Neural progenitor cell (in vitro differentiated cells): Measurements from ENCODE around the gene BMPER. TPM values are rescaled to one million over a fixed set of nuclear protein-coding genes. Genes with fewer than 3 reads are reported as not detected.
A peak's percentile ranks its signal among the peaks of the same experiment; 100 is the strongest.

ENCODE experiments used
- DNase-seq: peaks from one replicate; pipeline ENCODE4 v3.0.0-alpha.2; 2016; ENCODE audit warnings: low spot score
- H2AFZ ChIP-seq: fragments of 200-600 bp; sonication (generic); replicated peaks from 2 replicates; pipeline ENCODE4 v1.6.1; 2016; ENCODE audit warnings: antibody characterized with exemption
- H3F3A ChIP-seq: fragments of 200-600 bp; sonication (generic); 2 replicates; pipeline ENCODE4 v1.6.1; 2016; ENCODE audit warnings: antibody characterized with exemption, low read depth
- H3K27ac ChIP-seq: fragments of 200-600 bp; sonication (generic); 2 replicates; pipeline ENCODE4 v1.5.1; 2016; ENCODE audit warnings: mild to moderate bottlenecking
- H3K27me3 ChIP-seq: fragments of 200-600 bp; sonication (generic); 2 replicates; pipeline ENCODE4 v1.6.1; 2016; ENCODE audit warnings: mild to moderate bottlenecking, moderate library complexity
- H3K36me3 ChIP-seq: fragments of 200-600 bp; sonication (generic); 2 replicates; pipeline ENCODE4 v1.5.1; 2016
- H3K4me1 ChIP-seq: fragments of 200-600 bp; sonication (generic); 2 replicates; pipeline ENCODE4 v1.6.1; 2016; ENCODE audit warnings: mixed run types
- H3K4me2 ChIP-seq: fragments of 200-600 bp; sonication (generic); 2 replicates; pipeline ENCODE4 v1.6.1; 2016
- H3K4me3 ChIP-seq: fragments of 200-600 bp; sonication (generic); 2 replicates; pipeline ENCODE4 v1.5.1; 2016
- H3K79me2 ChIP-seq: fragments of 200-600 bp; sonication (generic); 2 replicates; pipeline ENCODE4 v1.6.1; 2016; ENCODE audit warnings: low read depth
- H3K9ac ChIP-seq: fragments of 200-600 bp; sonication (generic); 2 replicates; pipeline ENCODE4 v1.6.1; 2016
- H3K9me3 ChIP-seq: fragments of 200-600 bp; sonication (generic); 2 replicates; pipeline ENCODE4 v1.5.1; 2016; ENCODE audit warnings: low read depth
- H4K20me1 ChIP-seq: fragments of 200-600 bp; sonication (generic); 2 replicates; pipeline ENCODE4 v1.6.1; 2016; ENCODE audit warnings: low read depth
- H3K27ac Mint-ChIP-seq: 3 replicates; pipeline ENCODE4 v1.8.0; 2021; ENCODE audit warnings: mixed read lengths
- H3K27me3 Mint-ChIP-seq: 2 replicates; pipeline ENCODE4 v1.8.0; 2022; ENCODE audit warnings: low read depth, mild to moderate bottlenecking, inconsistent platforms, moderate library complexity, mixed read lengths; ENCODE audit not compliant: insufficient read depth
- H3K36me3 Mint-ChIP-seq: 3 replicates; pipeline ENCODE4 v1.8.0; 2021; ENCODE audit warnings: mixed read lengths
- H3K4me1 Mint-ChIP-seq: 3 replicates; pipeline ENCODE4 v1.8.0; 2021; ENCODE audit warnings: mixed read lengths
- H3K4me3 Mint-ChIP-seq: 3 replicates; pipeline ENCODE4 v1.8.0; 2021; ENCODE audit warnings: mild to moderate bottlenecking, moderate library complexity, mixed read lengths
- H3K9me3 Mint-ChIP-seq: 3 replicates; pipeline ENCODE4 v1.8.0; 2020; ENCODE audit warnings: mixed read lengths
- CTCF ChIP-seq: fragments of 200-600 bp; sonication (generic); IDR thresholded peaks from 2 replicates; pipeline ENCODE4 v1.5.1; 2017; ENCODE audit warnings: antibody characterized with exemption, mild to moderate bottlenecking
- EZH2 ChIP-seq: fragments of 200-600 bp; sonication (generic); IDR thresholded peaks from 2 replicates; pipeline ENCODE4 v1.6.1; 2017; ENCODE audit warnings: antibody characterized with exemption, mild to moderate bottlenecking, moderate library complexity
- EZH2phosphoT487 ChIP-seq: fragments of 200-600 bp; sonication (generic); IDR thresholded peaks from 2 replicates; pipeline ENCODE4 v1.6.1; 2017; ENCODE audit warnings: antibody characterized with exemption
- total RNA-seq: library from RNA; depleted of rRNA; stranded (reverse); fragments of >200 nt; gene quantifications from 2 replicates; pipeline ENCODE4 v1.2.3, GENCODE V29; 2015; ENCODE audit warnings: low replicate concordance

BMPER gene
- total RNA-seq: 0.74 and 1.2 TPM in 2 replicates

GRCh38 chr7:33905389-33906032 is at the start of gene BMPER:
Gene BMPER (plus strand): TSS chr7:33905539. CDS start chr7:33905614, 75 bp downstream.
- H3K4me2 ChIP-seq: peak within 1 kb of the TSS; percentile 98
- no peaks in the 10 kb centered on the region for H3K9me3 ChIP-seq
- TF ChIP-seq EZH2phosphoT487 (no peak), EZH2 (no peak), CTCF (no peak)
- H2AFZ ChIP-seq: peak within 1 kb of the TSS; percentile 100
- DNase-seq: peak; percentile 89
- H3K27ac Mint-ChIP-seq: no peak within 1 kb of the TSS
- peaks cover 31% of the 10 kb centered on the region for H3K27me3 Mint-ChIP-seq
- peaks cover 10% of the 10 kb centered on the region for H4K20me1 ChIP-seq
- H3K4me3 ChIP-seq: peak within 1 kb of the TSS; percentile 93
- H3F3A ChIP-seq: peaks cover 22% of the 10 kb centered on the region
- peaks cover 5% of the 10 kb centered on the region for H3K4me1 Mint-ChIP-seq
- no peaks in the 10 kb centered on the region for H3K79me2 ChIP-seq
- H3K4me3 Mint-ChIP-seq: peak within 1 kb of the TSS; percentile 93
- peak within 1 kb of the TSS; percentile 9 for H3K9ac ChIP-seq
- no peaks in the 10 kb centered on the region for H3K9me3 Mint-ChIP-seq
- no peaks in the 10 kb centered on the region for H3K36me3 ChIP-seq
- peaks cover 9% of the 10 kb centered on the region for H3K4me1 ChIP-seq
- H3K27me3 ChIP-seq: peaks cover 71% of the 10 kb centered on the region
- no peak within 1 kb of the TSS for H3K27ac ChIP-seq
- no peaks in the 10 kb centered on the region for H3K36me3 Mint-ChIP-seq

GRCh38 chr7:33861947-33862346 is 43.4 kb upstream of the BMPER start:
- no peaks in the 10 kb centered on the region for H3K4me1 Mint-ChIP-seq
- peaks cover 8% of the 10 kb centered on the region for H3K27me3 Mint-ChIP-seq
- H3K4me3 Mint-ChIP-seq: no peak overlapping the region

GRCh38 chr7:33862946-33863814 is 42.2 kb upstream of the BMPER start:
- no peak overlapping the region for H3K4me3 ChIP-seq

More at GRCh38 chr7:33861947-33862346, 43.4 kb upstream of the BMPER start:
- Mint-ChIP-seq H3K36me3 (no peaks in the 10 kb centered on the region), H3K27ac (peak overlapping the region; percentile 59), H3K9me3 (peaks cover 6% of the 10 kb centered on the region)
- Histone ChIP-seq H3K4me1 (no peaks in the 10 kb centered on the region), H3F3A (no peaks in the 10 kb centered on the region), H3K9me3 (no peaks in the 10 kb centered on the region), H2AFZ (no peak overlapping the region), H3K79me2 (no peaks in the 10 kb centered on the region), H3K9ac (no peak overlapping the region), H3K27ac (no peak overlapping the region), H3K4me3 (no peak overlapping the region), H3K4me2 (no peak overlapping the region), H3K36me3 (no peaks in the 10 kb centered on the region), H4K20me1 (no peaks in the 10 kb centered on the region), H3K27me3 (no peaks in the 10 kb centered on the region)
- no peak for TF ChIP-seq EZH2phosphoT487
- no peak for TF ChIP-seq EZH2
- no peak for TF ChIP-seq CTCF
- DNase-seq: no peak

More at GRCh38 chr7:33862946-33863814, 42.2 kb upstream of the BMPER start:
- Mint-ChIP-seq H3K27me3 (peaks cover 8% of the 10 kb centered on the region), H3K9me3 (peaks cover 6% of the 10 kb centered on the region), H3K27ac (no peak overlapping the region), H3K36me3 (no peaks in the 10 kb centered on the region), H3K4me1 (no peaks in the 10 kb centered on the region), H3K4me3 (no peak overlapping the region)
- Histone ChIP-seq H4K20me1 (no peaks in the 10 kb centered on the region), H3K9me3 (no peaks in the 10 kb centered on the region), H2AFZ (no peak overlapping the region), H3K79me2 (no peaks in the 10 kb centered on the region), H3K4me2 (no peak overlapping the region), H3K4me1 (no peaks in the 10 kb centered on the region), H3K9ac (no peak overlapping the region), H3K27ac (no peak overlapping the region), H3F3A (no peaks in the 10 kb centered on the region), H3K27me3 (no peaks in the 10 kb centered on the region), H3K36me3 (no peaks in the 10 kb centered on the region)
- TF ChIP-seq EZH2phosphoT487 (no peak), EZH2 (no peak), CTCF (no peak)
- DNase-seq: no peak
